GM23338 (cell line): ENCODE measurements around the gene ARHGEF38. TPM values are rescaled to one million over a fixed set of nuclear protein-coding genes. Genes with fewer than 3 reads are reported as not detected.

Experiments used
- ATAC-seq: fragments of 200-7000 bp; cut with Tn5 transposase; 3 replicates; pipeline ENCODE4 v1.9.1; 2020
- DNase-seq: peaks from one replicate; pipeline ENCODE4 v3.0.0-alpha.2; 2015; ENCODE audit warnings: low spot score
- H2AFZ ChIP-seq: fragments of 200-600 bp; sonication (generic); 2 replicates; pipeline ENCODE4 v1.8.0; 2016; ENCODE audit warnings: antibody characterized with exemption, mild to moderate bottlenecking, moderate library complexity
- H3F3A ChIP-seq: fragments of 200-600 bp; sonication (generic); replicated peaks from 2 replicates; pipeline ENCODE4 v1.8.0; 2017; ENCODE audit warnings: antibody characterized with exemption, mixed run types, low read depth
- H3K27ac ChIP-seq: fragments of 200-600 bp; sonication (generic); 2 replicates; pipeline ENCODE4 v1.6.1; 2016; ENCODE audit warnings: low read depth
- H3K27me3 ChIP-seq: fragments of 200-600 bp; sonication (generic); 2 replicates; pipeline ENCODE4 v1.8.0; 2016; ENCODE audit warnings: mild to moderate bottlenecking, mixed run types, moderate library complexity; ENCODE audit not compliant: insufficient read depth
- H3K36me3 ChIP-seq: fragments of 200-600 bp; sonication (generic); 2 replicates; pipeline ENCODE4 v1.8.0; 2016; ENCODE audit warnings: mild to moderate bottlenecking; ENCODE audit not compliant: insufficient read depth
- H3K4me1 ChIP-seq: fragments of 200-600 bp; sonication (generic); 2 replicates; pipeline ENCODE4 v1.8.0; 2016; ENCODE audit warnings: mild to moderate bottlenecking, moderate library complexity; ENCODE audit not compliant: insufficient read depth
- H3K4me2 ChIP-seq: fragments of 200-600 bp; sonication (generic); 2 replicates; pipeline ENCODE4 v1.7.1; 2017; ENCODE audit warnings: mixed run types
- H3K4me3 ChIP-seq: fragments of 200-600 bp; sonication (generic); 2 replicates; pipeline ENCODE4 v1.6.1; 2016; ENCODE audit warnings: mixed run types
- H3K79me2 ChIP-seq: fragments of 200-600 bp; sonication (generic); replicated peaks from 2 replicates; pipeline ENCODE4 v1.8.0; 2017; ENCODE audit warnings: mild to moderate bottlenecking; ENCODE audit not compliant: insufficient read depth
- H3K9me2 ChIP-seq: fragments of 200-600 bp; sonication (generic); 2 replicates; pipeline ENCODE4 v1.8.0; 2017; ENCODE audit not compliant: insufficient read depth
- H4K20me1 ChIP-seq: fragments of 200-600 bp; sonication (generic); replicated peaks from 2 replicates; pipeline ENCODE4 v1.8.0; 2017; ENCODE audit warnings: mild to moderate bottlenecking; ENCODE audit not compliant: insufficient read depth
- H3K27ac Mint-ChIP-seq: 2 replicates; pipeline ENCODE4 v1.8.0; 2020; ENCODE audit warnings: inconsistent platforms, mild to moderate bottlenecking, moderate library complexity, mixed read lengths
- H3K27me3 Mint-ChIP-seq: 3 replicates; pipeline ENCODE4 v1.8.0; 2022; ENCODE audit warnings: low read depth, mild to moderate bottlenecking, moderate library complexity, mixed read lengths, inconsistent platforms; ENCODE audit not compliant: insufficient read depth, poor library complexity
- H3K36me3 Mint-ChIP-seq: 3 replicates; pipeline ENCODE4 v1.8.0; 2021; ENCODE audit warnings: low read depth, mild to moderate bottlenecking, inconsistent platforms, moderate library complexity, mixed read lengths
- H3K4me1 Mint-ChIP-seq: 3 replicates; pipeline ENCODE4 v1.8.0; 2020; ENCODE audit warnings: mild to moderate bottlenecking, inconsistent platforms, mixed read lengths
- H3K4me3 Mint-ChIP-seq: 3 replicates; pipeline ENCODE4 v1.8.0; 2021; ENCODE audit warnings: moderate library complexity, mild to moderate bottlenecking, inconsistent platforms, mixed read lengths
- H3K9me3 Mint-ChIP-seq: 3 replicates; pipeline ENCODE4 v1.8.0; 2020; ENCODE audit warnings: moderate library complexity, mild to moderate bottlenecking, inconsistent platforms, mixed read lengths
- CREB1 ChIP-seq: fragments of 250-450 bp; sonication (Bioruptor Pico); IDR thresholded peaks from 2 replicates; pipeline ENCODE4 v1.5.0; 2020; ENCODE audit warnings: low read depth, mild to moderate bottlenecking, moderate library complexity
- CTCF ChIP-seq, 2 experiments: fragments of 200-600 bp in 1 of 2; sonication (generic) in 1 of 2; conservative IDR thresholded peaks; 2 replicates each; pipeline versions ENCODE4 v1.5.1 to v1.6.1; 2016 to 2017; ENCODE audit warnings: antibody characterized with exemption in 2 of 2, low read depth in 2 of 2, mild to moderate bottlenecking in 2 of 2, moderate library complexity in 1 of 2
- EZH2 ChIP-seq: fragments of 200-600 bp; sonication (generic); IDR thresholded peaks from one replicate; pipeline ENCODE4 v1.8.0; 2017; ENCODE audit warnings: antibody characterized with exemption, mild to moderate bottlenecking, low read depth; ENCODE audit not compliant: unreplicated experiment
- EZH2phosphoT487 ChIP-seq: fragments of 200-600 bp; sonication (generic); IDR thresholded peaks from one replicate; pipeline ENCODE4 v1.8.1; 2018; ENCODE audit warnings: antibody characterized with exemption; ENCODE audit not compliant: unreplicated experiment
- JUNB ChIP-seq: IDR thresholded peaks from one replicate; pipeline ENCODE4 v1.6.1; 2016; ENCODE audit warnings: antibody characterized with exemption; ENCODE audit not compliant: unreplicated experiment
- NANOG ChIP-seq: IDR thresholded peaks from 2 replicates; pipeline ENCODE4 v1.6.1; 2016; ENCODE audit warnings: antibody characterized with exemption, borderline replicate concordance
- POLR2AphosphoS5 ChIP-seq: IDR thresholded peaks from 2 replicates; pipeline ENCODE4 v1.6.1; 2016; ENCODE audit warnings: antibody characterized with exemption, low read depth
- STAT1 ChIP-seq: IDR thresholded peaks from one replicate; pipeline ENCODE4 v1.6.1; 2016; ENCODE audit warnings: antibody characterized with exemption; ENCODE audit not compliant: unreplicated experiment
- ZNF114 ChIP-seq: fragments of 250-450 bp; sonication (Bioruptor Pico); IDR thresholded peaks from 2 replicates; pipeline ENCODE4 v1.5.0; 2020; ENCODE audit warnings: mild to moderate bottlenecking, moderate library complexity
- ZNF331 ChIP-seq: fragments of 250-450 bp; sonication (Bioruptor Pico); IDR thresholded peaks from 2 replicates; pipeline ENCODE4 v1.5.0; 2020; ENCODE audit warnings: low read depth, mild to moderate bottlenecking, moderate library complexity
- ZNF462 ChIP-seq: fragments of 250-450 bp; sonication (Bioruptor Pico); IDR thresholded peaks from 2 replicates; pipeline ENCODE4 v1.5.0; 2020; ENCODE audit warnings: mild to moderate bottlenecking, moderate library complexity
- polyA plus RNA-seq: library from polyadenylated mRNA; unstranded; fragments of >200 nt; fragmentation: Nextera tagmentation; extraction: Ambion mirVana; gene quantifications from 2 replicates; pipeline ENCODE4 v1.2.1, GENCODE V29; 2016
- total RNA-seq: library from RNA; depleted of rRNA; stranded (reverse); fragments of >200 nt; shearing (Covaris generic); gene quantifications from 2 replicates; pipeline ENCODE4 v1.2.3, GENCODE V29; 2014
- TF ChIP-seq, protein P1 (sequence below): IDR thresholded peaks from one replicate; pipeline ENCODE4 v1.6.1; 2018; ENCODE audit warnings: antibody characterized with exemption; ENCODE audit not compliant: unreplicated experiment
- TF ChIP-seq, protein P2 (sequence below): IDR thresholded peaks from 2 replicates; pipeline ENCODE4 v1.6.1; 2016; ENCODE audit warnings: antibody characterized with exemption

ARHGEF38 gene
- total and polyA plus RNA-seq, 2 experiments from 2014 or later = 0.58 TPM; not detected in 1

DNA sequence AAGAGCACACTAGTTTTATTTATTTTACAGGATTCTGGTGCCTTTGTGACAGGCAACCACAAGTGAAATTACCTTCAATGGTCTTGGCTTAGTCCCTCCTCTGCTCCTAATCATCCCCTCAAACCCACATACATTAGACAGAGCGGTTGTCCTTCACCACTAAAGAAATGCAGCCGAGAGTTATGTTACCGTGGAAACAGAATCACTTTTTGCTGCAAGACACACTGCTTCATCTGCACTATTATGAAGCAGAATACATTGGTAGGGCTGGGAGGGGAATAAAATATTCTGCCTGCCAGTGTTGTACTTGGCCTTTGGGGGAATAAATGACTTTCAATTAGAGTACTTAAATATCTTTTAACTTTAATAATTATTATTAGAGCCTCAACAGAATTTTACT lies 75.2 kb downstream of the ARHGEF38 start:
- Mint-ChIP-seq H3K27ac (no peak overlapping the region), H3K27me3 (peaks cover 2% of the 10 kb centered on the region), H3K4me1 (peaks cover 7% of the 10 kb centered on the region; the same call in 2 of the 3 replicates), H3K4me3 (no peak overlapping the region), H3K36me3 (no peaks in the 10 kb centered on the region), H3K9me3 (no peaks in the 10 kb centered on the region)
- no peaks in the 10 kb centered on the region for H3K9me2 ChIP-seq
- no peaks in the 10 kb centered on the region for H3K4me1 ChIP-seq
- H3K27me3 ChIP-seq = no peaks in the 10 kb centered on the region
- no peaks in the 10 kb centered on the region for H3K36me3 ChIP-seq
- ATAC-seq (no peak), DNase-seq (no peak)
- H3K79me2 ChIP-seq = no peaks in the 10 kb centered on the region
- no peaks in the 10 kb centered on the region for H3F3A ChIP-seq
- no peak overlapping the region for H2AFZ ChIP-seq
- no peak overlapping the region for H3K27ac ChIP-seq
- no peak overlapping the region for H3K4me3 ChIP-seq
- H3K4me2 ChIP-seq = no peak overlapping the region
- no peaks in the 10 kb centered on the region for H4K20me1 ChIP-seq
- TF ChIP-seq ZNF462 (CRISPR knock-in tag) = no peak
- TF ChIP-seq CTCF (conservative IDR thresholded peaks at IDR 0.05; ENCODE audit: low read depth in 2 of 2) = no peak
- no peak for TF ChIP-seq ZNF331 (CRISPR knock-in tag)
- TF ChIP-seq JUNB = no peak
- TF ChIP-seq EZH2phosphoT487 = no peak
- TF ChIP-seq POLR2AphosphoS5 = no peak
- TF ChIP-seq CREB1 (CRISPR knock-in tag) = no peak
- TF ChIP-seq NANOG = no peak
- TF ChIP-seq, protein P1, sequence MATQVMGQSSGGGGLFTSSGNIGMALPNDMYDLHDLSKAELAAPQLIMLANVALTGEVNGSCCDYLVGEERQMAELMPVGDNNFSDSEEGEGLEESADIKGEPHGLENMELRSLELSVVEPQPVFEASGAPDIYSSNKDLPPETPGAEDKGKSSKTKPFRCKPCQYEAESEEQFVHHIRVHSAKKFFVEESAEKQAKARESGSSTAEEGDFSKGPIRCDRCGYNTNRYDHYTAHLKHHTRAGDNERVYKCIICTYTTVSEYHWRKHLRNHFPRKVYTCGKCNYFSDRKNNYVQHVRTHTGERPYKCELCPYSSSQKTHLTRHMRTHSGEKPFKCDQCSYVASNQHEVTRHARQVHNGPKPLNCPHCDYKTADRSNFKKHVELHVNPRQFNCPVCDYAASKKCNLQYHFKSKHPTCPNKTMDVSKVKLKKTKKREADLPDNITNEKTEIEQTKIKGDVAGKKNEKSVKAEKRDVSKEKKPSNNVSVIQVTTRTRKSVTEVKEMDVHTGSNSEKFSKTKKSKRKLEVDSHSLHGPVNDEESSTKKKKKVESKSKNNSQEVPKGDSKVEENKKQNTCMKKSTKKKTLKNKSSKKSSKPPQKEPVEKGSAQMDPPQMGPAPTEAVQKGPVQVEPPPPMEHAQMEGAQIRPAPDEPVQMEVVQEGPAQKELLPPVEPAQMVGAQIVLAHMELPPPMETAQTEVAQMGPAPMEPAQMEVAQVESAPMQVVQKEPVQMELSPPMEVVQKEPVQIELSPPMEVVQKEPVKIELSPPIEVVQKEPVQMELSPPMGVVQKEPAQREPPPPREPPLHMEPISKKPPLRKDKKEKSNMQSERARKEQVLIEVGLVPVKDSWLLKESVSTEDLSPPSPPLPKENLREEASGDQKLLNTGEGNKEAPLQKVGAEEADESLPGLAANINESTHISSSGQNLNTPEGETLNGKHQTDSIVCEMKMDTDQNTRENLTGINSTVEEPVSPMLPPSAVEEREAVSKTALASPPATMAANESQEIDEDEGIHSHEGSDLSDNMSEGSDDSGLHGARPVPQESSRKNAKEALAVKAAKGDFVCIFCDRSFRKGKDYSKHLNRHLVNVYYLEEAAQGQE = no peak
- no peak for TF ChIP-seq ZNF114 (CRISPR knock-in tag)
- TF ChIP-seq, protein P2, sequence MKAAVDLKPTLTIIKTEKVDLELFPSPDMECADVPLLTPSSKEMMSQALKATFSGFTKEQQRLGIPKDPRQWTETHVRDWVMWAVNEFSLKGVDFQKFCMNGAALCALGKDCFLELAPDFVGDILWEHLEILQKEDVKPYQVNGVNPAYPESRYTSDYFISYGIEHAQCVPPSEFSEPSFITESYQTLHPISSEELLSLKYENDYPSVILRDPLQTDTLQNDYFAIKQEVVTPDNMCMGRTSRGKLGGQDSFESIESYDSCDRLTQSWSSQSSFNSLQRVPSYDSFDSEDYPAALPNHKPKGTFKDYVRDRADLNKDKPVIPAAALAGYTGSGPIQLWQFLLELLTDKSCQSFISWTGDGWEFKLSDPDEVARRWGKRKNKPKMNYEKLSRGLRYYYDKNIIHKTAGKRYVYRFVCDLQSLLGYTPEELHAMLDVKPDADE = no peak
- TF ChIP-seq EZH2 = no peak
- TF ChIP-seq STAT1 = no peak
